ENCODE results near the gene MAP2K3. TPM values are rescaled to one million over a fixed set of nuclear protein-coding genes. Genes with fewer than 3 reads are reported as not detected.

The MAP2K3 gene
- total RNA-seq, 4 donors from 2014 or later, result 54.1 to 64.1 (median 55.2) TPM

DNA sequence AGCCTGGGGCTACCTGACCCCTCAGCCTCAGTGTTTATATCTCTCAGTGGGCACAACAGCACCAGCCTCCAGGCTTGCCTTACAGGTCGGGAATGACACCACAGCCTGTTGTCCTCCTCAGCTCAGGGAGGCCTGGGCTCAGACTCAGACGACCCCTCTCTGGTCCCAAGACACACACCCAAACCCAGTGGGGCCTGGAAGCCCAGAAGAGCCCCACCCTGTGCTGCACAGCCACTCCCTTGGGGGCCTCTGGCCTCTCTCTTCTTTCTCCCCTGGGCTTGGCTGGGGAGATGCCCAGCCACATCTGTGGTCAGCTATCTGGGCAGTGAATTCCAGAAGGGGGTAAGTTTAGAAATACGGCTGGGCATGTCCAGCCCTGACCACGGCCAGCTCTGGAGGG is 33.7 kb upstream of the MAP2K3 start:
- 32 to 73% methylated on average over 3 to 4 of the region's 4 CpGs for WGBS, 2 donors
- intact Hi-C loops (cut with DNase I; ENCODE audit: low total_unique reads), result no loop called here
- no peak for DNase-seq (ENCODE audit: low spot score in 2 of 2)
- TF ChIP-seq, protein P1, sequence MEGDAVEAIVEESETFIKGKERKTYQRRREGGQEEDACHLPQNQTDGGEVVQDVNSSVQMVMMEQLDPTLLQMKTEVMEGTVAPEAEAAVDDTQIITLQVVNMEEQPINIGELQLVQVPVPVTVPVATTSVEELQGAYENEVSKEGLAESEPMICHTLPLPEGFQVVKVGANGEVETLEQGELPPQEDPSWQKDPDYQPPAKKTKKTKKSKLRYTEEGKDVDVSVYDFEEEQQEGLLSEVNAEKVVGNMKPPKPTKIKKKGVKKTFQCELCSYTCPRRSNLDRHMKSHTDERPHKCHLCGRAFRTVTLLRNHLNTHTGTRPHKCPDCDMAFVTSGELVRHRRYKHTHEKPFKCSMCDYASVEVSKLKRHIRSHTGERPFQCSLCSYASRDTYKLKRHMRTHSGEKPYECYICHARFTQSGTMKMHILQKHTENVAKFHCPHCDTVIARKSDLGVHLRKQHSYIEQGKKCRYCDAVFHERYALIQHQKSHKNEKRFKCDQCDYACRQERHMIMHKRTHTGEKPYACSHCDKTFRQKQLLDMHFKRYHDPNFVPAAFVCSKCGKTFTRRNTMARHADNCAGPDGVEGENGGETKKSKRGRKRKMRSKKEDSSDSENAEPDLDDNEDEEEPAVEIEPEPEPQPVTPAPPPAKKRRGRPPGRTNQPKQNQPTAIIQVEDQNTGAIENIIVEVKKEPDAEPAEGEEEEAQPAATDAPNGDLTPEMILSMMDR (IDR thresholded peaks at IDR 0.05), result no peak
- no peak for TF ChIP-seq POLR2A (IDR thresholded peaks at IDR 0.05)
- no peak overlapping the region for H3K4me3 ChIP-seq (ENCODE audit: low read depth, poor library complexity, severe bottlenecking)

DNA sequence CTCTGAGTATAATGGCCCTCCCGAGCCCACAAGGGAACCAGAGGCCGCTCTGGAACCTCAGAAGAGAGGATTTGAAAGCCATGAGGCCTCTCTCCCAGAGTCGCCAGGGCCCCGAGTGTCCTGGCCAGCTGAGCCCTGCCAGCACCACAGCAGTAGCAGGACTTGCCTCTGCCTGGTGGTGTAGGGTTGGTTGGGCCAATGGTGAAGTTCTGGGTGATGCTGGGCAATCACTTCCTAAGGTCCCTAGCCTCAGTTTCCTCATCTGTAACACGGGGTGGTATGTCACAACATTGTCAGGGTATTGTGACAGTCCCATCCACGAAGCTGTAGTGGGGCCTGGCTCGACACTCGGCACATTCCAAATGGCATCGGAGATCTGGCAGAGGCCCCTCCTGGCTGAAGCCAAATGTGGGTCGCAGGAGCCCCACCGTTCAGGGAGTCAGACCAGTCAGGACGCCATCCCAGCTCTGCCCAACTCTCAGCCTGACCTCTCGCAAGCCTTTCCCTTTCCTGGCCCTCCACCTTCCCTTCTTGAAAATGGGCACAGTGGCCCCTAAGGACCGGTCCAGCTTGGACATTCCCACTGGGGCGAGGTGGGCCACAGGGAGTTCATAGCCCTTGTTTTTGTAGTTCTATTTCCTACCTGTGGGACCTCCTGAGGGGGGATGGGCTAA is 33.0 kb upstream of the MAP2K3 start:
- 70 to 75% methylated on average over 15 of the region's 15 CpGs for WGBS, 2 donors
- DNase-seq (ENCODE audit: low spot score in 2 of 2), result no peak
- intact Hi-C loops (cut with DNase I; ENCODE audit: low total_unique reads), result no loop called here
- no peak for TF ChIP-seq POLR2A (IDR thresholded peaks at IDR 0.05)
- TF ChIP-seq, protein P1 (IDR thresholded peaks at IDR 0.05), result no peak
- H3K4me3 ChIP-seq (ENCODE audit: low read depth, poor library complexity, severe bottlenecking), result no peak overlapping the region

DNA sequence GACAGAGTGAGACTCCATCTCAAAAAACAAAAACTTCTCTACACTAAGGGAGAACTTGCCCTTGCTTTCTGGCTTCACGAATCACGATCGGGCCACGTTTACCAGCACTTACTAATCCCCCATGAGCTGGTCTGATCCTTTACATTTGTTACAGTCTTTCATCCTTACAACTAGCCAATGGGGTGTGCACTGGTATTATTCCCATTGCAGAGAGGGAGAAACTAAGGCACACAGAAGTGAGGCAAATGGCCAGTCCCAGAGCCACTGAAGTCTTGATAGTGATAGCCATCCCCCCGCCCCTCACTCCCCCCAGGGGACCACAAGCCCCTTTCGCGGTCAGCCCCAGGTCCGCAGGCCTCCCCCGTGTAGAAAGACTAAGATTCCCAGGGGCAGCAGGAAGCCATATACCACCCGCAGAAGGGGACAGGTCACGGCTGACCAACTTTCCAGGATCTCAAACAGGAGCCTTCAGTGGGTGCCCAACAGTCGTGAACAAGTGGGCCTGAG is 32.2 kb upstream of the MAP2K3 start:
- 10 to 14% methylated on average over 4 to 11 of the region's 12 CpGs for WGBS, 2 donors

GRCh38 chr17:21252796-21253645 is 31.5 kb upstream of the MAP2K3 start, which contains the start of gene NATD1:
TSS of gene NATD1 (minus strand) at chr17:21253410. CDS start at chr17:21253264, 146 bp downstream.
- DNase-seq (ENCODE audit: low spot score in 2 of 2), result peak; percentile 86 to 97
- TF ChIP-seq, protein P1 (IDR thresholded peaks at IDR 0.05), result no peak
- no peak for TF ChIP-seq POLR2A (IDR thresholded peaks at IDR 0.05)
- intact Hi-C loops (cut with DNase I; ENCODE audit: low total_unique reads), result no loop called here
- H3K4me3 ChIP-seq (ENCODE audit: low read depth, poor library complexity, severe bottlenecking), result peak within 1 kb of the TSS; percentile 28
- 0 to 2% methylated on average over 48 to 94 of the region's 117 CpGs for WGBS, 2 donors

More for the DNA sequence above, 32.2 kb upstream of the MAP2K3 start:
- DNase-seq (ENCODE audit: low spot score in 2 of 2), result no peak
- peak overlapping the region; percentile 28 for H3K4me3 ChIP-seq (ENCODE audit: low read depth, poor library complexity, severe bottlenecking)
- intact Hi-C loops (cut with DNase I; ENCODE audit: low total_unique reads), result no loop called here
- TF ChIP-seq, protein P1 (IDR thresholded peaks at IDR 0.05), result no peak
- no peak for TF ChIP-seq POLR2A (IDR thresholded peaks at IDR 0.05)

DNA sequence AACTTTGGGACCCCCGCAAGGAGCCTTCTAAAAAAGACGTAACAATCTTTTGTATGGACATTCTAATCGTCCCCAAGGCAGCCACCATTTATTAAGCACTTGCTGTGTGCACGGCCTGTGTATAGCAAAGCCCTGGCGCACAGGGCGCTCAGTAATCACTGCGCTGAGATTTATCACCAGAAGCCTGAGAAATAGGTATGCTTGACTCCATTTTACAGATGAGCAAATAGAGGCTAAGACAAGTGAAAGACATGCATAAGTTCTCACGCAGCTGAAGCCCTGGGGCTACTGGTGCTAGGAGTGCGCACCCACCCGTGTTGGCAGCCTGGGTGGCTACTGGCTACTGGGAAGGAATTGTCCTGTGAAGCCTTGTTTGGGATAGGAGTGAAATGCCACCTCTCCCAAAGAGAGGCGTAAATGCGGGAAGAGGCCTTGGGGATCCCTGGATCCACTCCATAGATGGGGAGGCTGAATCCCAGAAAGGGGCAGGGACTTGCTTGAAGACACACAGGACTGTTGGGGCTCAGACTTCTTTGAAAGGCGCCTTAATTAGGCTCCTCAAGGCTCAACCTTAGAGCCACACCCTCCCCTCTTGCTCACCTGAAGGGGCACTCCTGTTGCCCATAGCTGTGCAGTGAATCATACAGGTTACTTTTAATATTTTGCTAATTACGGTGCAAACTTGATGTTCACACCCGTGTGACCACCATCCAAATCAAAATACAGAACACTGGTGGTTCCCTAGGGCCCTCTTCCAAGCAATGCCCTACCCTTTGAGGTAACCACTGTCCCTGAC is 30.7 kb upstream of the MAP2K3 start:
- no peak overlapping the region for H3K4me3 ChIP-seq (ENCODE audit: low read depth, poor library complexity, severe bottlenecking)
- 20 to 24% methylated on average over 15 of the region's 15 CpGs for WGBS, 2 donors
- no peak for TF ChIP-seq POLR2A (IDR thresholded peaks at IDR 0.05)
- TF ChIP-seq, protein P1 (IDR thresholded peaks at IDR 0.05), result no peak
- intact Hi-C loops (cut with DNase I; ENCODE audit: low total_unique reads), result no loop called here
- no peak for DNase-seq (ENCODE audit: low spot score in 2 of 2)

Data from lower leg skin (tissue), 4 donors.